ENCODE data around the gene ANKRD63. TPM values are rescaled to one million over a fixed set of nuclear protein-coding genes. Genes with fewer than 3 reads are reported as not detected.

Gene ANKRD63
- total and polyA plus RNA-seq, 2 of the 13 experiments (the other 11 are each of a cell fraction or from before 2014, with no cell fraction given) = not detected

DNA sequence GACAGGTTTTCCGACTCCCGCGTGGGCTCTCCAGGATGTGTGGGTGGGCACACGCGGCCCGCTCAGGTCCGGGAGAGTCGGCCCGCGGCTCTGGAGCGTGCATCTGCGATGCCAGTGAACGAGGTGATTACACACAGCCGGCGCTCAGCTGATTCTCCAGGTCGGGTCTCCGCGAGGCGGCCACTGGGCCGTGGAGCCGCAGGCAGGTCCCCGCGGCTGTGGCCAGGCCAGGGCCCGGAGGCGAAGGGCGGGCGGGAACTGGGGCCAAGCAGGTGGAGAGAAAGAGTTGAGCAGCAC, 30.8 kb downstream of the ANKRD63 start:
- peaks cover 27% of the 10 kb centered on the region for H3K4me1 ChIP-seq (ENCODE audit: insufficient read depth, low read length)
- TF ChIP-seq, protein P1, sequence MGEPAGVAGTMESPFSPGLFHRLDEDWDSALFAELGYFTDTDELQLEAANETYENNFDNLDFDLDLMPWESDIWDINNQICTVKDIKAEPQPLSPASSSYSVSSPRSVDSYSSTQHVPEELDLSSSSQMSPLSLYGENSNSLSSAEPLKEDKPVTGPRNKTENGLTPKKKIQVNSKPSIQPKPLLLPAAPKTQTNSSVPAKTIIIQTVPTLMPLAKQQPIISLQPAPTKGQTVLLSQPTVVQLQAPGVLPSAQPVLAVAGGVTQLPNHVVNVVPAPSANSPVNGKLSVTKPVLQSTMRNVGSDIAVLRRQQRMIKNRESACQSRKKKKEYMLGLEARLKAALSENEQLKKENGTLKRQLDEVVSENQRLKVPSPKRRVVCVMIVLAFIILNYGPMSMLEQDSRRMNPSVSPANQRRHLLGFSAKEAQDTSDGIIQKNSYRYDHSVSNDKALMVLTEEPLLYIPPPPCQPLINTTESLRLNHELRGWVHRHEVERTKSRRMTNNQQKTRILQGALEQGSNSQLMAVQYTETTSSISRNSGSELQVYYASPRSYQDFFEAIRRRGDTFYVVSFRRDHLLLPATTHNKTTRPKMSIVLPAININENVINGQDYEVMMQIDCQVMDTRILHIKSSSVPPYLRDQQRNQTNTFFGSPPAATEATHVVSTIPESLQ (CRISPR knock-in tag; conservative IDR thresholded peaks at IDR 0.05) = no peak
- TF ChIP-seq, protein P2, sequence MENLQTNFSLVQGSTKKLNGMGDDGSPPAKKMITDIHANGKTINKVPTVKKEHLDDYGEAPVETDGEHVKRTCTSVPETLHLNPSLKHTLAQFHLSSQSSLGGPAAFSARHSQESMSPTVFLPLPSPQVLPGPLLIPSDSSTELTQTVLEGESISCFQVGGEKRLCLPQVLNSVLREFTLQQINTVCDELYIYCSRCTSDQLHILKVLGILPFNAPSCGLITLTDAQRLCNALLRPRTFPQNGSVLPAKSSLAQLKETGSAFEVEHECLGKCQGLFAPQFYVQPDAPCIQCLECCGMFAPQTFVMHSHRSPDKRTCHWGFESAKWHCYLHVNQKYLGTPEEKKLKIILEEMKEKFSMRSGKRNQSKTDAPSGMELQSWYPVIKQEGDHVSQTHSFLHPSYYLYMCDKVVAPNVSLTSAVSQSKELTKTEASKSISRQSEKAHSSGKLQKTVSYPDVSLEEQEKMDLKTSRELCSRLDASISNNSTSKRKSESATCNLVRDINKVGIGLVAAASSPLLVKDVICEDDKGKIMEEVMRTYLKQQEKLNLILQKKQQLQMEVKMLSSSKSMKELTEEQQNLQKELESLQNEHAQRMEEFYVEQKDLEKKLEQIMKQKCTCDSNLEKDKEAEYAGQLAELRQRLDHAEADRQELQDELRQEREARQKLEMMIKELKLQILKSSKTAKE (CRISPR knock-in tag; IDR thresholded peaks at IDR 0.05; ENCODE audit: borderline replicate concordance) = no peak
- TF ChIP-seq RARA (CRISPR knock-in tag; IDR thresholded peaks at IDR 0.05) (no peak), BCL6 (CRISPR knock-in tag; IDR thresholded peaks at IDR 0.05) (no peak), PAX8 (CRISPR knock-in tag; IDR thresholded peaks at IDR 0.05; ENCODE audit: borderline replicate concordance) (no peak), TCF7L2 (IDR thresholded peaks at IDR 0.05; ENCODE audit: low read depth, low read length) (no peak), NKX3-1 (CRISPR knock-in tag; IDR thresholded peaks at IDR 0.05) (no peak), CENPT (CRISPR knock-in tag; IDR thresholded peaks at IDR 0.05; ENCODE audit: low read depth) (no peak), ZNF326 (CRISPR knock-in tag; IDR thresholded peaks at IDR 0.05; ENCODE audit: borderline replicate concordance) (no peak), ZNF747 (CRISPR knock-in tag; IDR thresholded peaks at IDR 0.05; ENCODE audit: borderline replicate concordance) (no peak)
- TF ChIP-seq, protein P3, sequence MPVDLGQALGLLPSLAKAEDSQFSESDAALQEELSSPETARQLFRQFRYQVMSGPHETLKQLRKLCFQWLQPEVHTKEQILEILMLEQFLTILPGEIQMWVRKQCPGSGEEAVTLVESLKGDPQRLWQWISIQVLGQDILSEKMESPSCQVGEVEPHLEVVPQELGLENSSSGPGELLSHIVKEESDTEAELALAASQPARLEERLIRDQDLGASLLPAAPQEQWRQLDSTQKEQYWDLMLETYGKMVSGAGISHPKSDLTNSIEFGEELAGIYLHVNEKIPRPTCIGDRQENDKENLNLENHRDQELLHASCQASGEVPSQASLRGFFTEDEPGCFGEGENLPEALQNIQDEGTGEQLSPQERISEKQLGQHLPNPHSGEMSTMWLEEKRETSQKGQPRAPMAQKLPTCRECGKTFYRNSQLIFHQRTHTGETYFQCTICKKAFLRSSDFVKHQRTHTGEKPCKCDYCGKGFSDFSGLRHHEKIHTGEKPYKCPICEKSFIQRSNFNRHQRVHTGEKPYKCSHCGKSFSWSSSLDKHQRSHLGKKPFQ (CRISPR knock-in tag; IDR thresholded peaks at IDR 0.05; ENCODE audit: insufficient replicate concordance) = no peak
- TF ChIP-seq, protein P4, sequence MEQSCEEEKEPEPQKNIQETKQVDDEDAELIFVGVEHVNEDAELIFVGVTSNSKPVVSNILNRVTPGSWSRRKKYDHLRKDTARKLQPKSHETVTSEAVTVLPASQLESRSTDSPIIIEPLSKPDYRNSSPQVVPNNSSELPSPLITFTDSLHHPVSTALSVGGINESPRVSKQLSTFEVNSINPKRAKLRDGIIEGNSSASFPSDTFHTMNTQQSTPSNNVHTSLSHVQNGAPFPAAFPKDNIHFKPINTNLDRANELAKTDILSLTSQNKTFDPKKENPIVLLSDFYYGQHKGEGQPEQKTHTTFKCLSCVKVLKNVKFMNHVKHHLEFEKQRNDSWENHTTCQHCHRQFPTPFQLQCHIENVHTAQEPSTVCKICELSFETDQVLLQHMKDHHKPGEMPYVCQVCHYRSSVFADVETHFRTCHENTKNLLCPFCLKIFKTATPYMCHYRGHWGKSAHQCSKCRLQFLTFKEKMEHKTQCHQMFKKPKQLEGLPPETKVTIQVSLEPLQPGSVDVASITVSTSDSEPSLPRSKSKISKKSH (CRISPR knock-in tag; IDR thresholded peaks at IDR 0.05; ENCODE audit: borderline replicate concordance) = no peak
- TF ChIP-seq, protein P5, sequence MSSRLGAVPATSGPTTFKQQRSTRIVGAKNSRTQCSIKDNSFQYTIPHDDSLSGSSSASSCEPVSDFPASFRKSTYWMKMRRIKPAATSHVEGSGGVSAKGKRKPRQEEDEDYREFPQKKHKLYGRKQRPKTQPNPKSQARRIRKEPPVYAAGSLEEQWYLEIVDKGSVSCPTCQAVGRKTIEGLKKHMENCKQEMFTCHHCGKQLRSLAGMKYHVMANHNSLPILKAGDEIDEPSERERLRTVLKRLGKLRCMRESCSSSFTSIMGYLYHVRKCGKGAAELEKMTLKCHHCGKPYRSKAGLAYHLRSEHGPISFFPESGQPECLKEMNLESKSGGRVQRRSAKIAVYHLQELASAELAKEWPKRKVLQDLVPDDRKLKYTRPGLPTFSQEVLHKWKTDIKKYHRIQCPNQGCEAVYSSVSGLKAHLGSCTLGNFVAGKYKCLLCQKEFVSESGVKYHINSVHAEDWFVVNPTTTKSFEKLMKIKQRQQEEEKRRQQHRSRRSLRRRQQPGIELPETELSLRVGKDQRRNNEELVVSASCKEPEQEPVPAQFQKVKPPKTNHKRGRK (CRISPR knock-in tag; IDR thresholded peaks at IDR 0.05) = no peak
- H3K4me3 ChIP-seq (replicated peaks in 1 of 3; ENCODE audit: insufficient read depth in 1 of 3, low read depth in 2 of 3, low read length in 3 of 3) = no peak overlapping the region
- CTCF ChIA-PET (ENCODE audit: low intra/inter-chr PET ratio, low total read pairs) = interaction anchor here (1.6 kb wide), 1 partner anchor 23 kb away, joined by 5 read pairs; no protein-coding TSS in a partner anchor
- BruUV-seq (replicated peaks) = no TSS peak
- no peak overlapping the region for H3K27ac ChIP-seq (ENCODE audit: extremely low read length, insufficient read depth, low read length)
- no peaks in the 10 kb centered on the region for H3K9me3 ChIP-seq (ENCODE audit: low read length)
- no peak overlapping the region for H3K9ac ChIP-seq (ENCODE audit: insufficient read depth, low read depth, low read length)
- intact Hi-C loops (cut with micrococcal nuclease; ENCODE audit: unreplicated experiment) (no loop called here), in situ Hi-C loops (cut with HindIII; ENCODE audit: extremely low pct_ligation_motif_present, low pct_unique_long_range_greater_than_20kb) (no loop called here)
- H3K4me2 ChIP-seq (ENCODE audit: low read depth, low read length) = no peak overlapping the region
- no peak overlapping the region for H2AFZ ChIP-seq (ENCODE audit: low read length)
- no peaks in the 10 kb centered on the region for H3K36me3 ChIP-seq (replicated peaks in 1 of 2; ENCODE audit: control insufficient read depth in 1 of 2, insufficient read depth in 2 of 2, low read length in 2 of 2)
- no peaks in the 10 kb centered on the region for H3K79me2 ChIP-seq (ENCODE audit: insufficient read depth, low read length)
- ATAC-seq (no peak), FAIRE-seq (no peak), DNase-seq (ENCODE audit: low spot score) (no peak)
- WGBS (ENCODE audit: low lambda C conversion rate) = no CpG with 5 or more reads among the region's 27 CpGs
- H4K20me1 ChIP-seq (ENCODE audit: insufficient read depth, low read length) = no peaks in the 10 kb centered on the region
- POLR2A ChIA-PET = no interaction called here
- H3K27me3 ChIP-seq (ENCODE audit: control insufficient read depth in 1 of 2, insufficient read depth in 2 of 2, low read length in 2 of 2) = peaks cover 1 to 66% of the 10 kb centered on the region in 2 experiments; a peak in 4 of 5 replicates
